ENCODE measurements around the gene RBMS3. TPM values are rescaled to one million over a fixed set of nuclear protein-coding genes. Genes with fewer than 3 reads are reported as not detected.
A peak's percentile ranks its signal among the peaks of the same experiment; 100 is the strongest.

Gene RBMS3
- total and polyA plus RNA-seq, 2 experiments from 2014 or later = 3.2 to 7.4 TPM

DNA sequence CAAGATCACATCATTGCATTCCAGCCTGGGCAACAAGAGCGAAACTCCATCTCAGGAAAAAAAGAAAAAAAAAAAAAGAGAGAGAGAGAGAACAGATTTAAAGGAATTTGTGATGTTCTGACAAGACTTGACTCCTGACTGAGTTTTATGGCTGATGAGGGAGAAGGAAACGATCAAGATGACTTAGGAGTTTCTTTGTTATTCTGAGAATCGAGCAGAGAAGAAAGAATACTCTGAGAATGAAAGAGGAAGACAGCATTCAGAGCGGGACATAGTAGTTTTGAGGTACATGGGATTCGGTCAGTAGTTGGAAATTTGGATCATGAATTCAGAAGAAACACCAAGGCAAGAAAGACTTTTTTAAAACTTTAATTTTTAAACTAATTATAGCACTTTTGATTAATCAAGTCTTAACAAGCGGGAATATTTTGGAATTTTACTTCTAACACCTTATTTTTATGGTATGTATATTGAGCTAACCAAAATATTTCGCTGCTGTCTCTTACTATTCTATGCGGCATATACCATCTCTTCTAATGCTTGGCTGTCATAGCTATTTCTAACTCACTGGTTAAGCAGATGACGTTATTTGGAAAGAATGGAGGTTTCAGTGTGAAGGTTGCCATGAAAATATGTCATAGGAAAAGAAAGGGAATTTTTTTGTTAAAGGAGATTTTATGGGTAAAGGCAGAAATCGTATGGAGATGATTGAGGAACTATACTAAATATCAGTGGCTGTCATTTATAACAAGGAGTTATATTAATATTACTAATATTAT lies 644.1 kb downstream of the RBMS3 start:
- H3K4me2 ChIP-seq = no peak overlapping the region
- H3K4me1 ChIP-seq (ENCODE audit: insufficient read depth) = peaks cover 3% of the 10 kb centered on the region; the same call in 1 of the 2 replicates
- H3K4me3 ChIP-seq = no peak overlapping the region
- H2AFZ ChIP-seq = no peak overlapping the region
- H3K27me3 ChIP-seq (ENCODE audit: insufficient read depth) = no peaks in the 10 kb centered on the region
- no peaks in the 10 kb centered on the region for H4K20me1 ChIP-seq (replicated peaks; ENCODE audit: insufficient read depth)
- Mint-ChIP-seq H3K27me3 (ENCODE audit: insufficient read depth, low read depth, poor library complexity) (no peaks in the 10 kb centered on the region), H3K9me3 (no peaks in the 10 kb centered on the region), H3K27ac (peak overlapping the region; percentile 42; the same call in 1 of the 2 replicates), H3K4me1 (peaks cover 6% of the 10 kb centered on the region), H3K36me3 (ENCODE audit: low read depth) (no peaks in the 10 kb centered on the region), H3K4me3 (no peak overlapping the region)
- TF ChIP-seq ZNF331 (CRISPR knock-in tag; IDR thresholded peaks at IDR 0.05; ENCODE audit: low read depth) (no peak), EZH2 (IDR thresholded peaks at IDR 0.05; ENCODE audit: low read depth, unreplicated experiment) (no peak), EZH2phosphoT487 (IDR thresholded peaks at IDR 0.05; ENCODE audit: unreplicated experiment) (no peak), ZNF114 (CRISPR knock-in tag; IDR thresholded peaks at IDR 0.05) (no peak), POLR2AphosphoS5 (IDR thresholded peaks at IDR 0.05; ENCODE audit: low read depth) (no peak), STAT1 (IDR thresholded peaks at IDR 0.05; ENCODE audit: unreplicated experiment) (no peak), JUNB (IDR thresholded peaks at IDR 0.05; ENCODE audit: unreplicated experiment) (no peak), CREB1 (CRISPR knock-in tag; IDR thresholded peaks at IDR 0.05; ENCODE audit: low read depth) (no peak), NANOG (IDR thresholded peaks at IDR 0.05; ENCODE audit: borderline replicate concordance) (no peak)
- TF ChIP-seq, protein P1, sequence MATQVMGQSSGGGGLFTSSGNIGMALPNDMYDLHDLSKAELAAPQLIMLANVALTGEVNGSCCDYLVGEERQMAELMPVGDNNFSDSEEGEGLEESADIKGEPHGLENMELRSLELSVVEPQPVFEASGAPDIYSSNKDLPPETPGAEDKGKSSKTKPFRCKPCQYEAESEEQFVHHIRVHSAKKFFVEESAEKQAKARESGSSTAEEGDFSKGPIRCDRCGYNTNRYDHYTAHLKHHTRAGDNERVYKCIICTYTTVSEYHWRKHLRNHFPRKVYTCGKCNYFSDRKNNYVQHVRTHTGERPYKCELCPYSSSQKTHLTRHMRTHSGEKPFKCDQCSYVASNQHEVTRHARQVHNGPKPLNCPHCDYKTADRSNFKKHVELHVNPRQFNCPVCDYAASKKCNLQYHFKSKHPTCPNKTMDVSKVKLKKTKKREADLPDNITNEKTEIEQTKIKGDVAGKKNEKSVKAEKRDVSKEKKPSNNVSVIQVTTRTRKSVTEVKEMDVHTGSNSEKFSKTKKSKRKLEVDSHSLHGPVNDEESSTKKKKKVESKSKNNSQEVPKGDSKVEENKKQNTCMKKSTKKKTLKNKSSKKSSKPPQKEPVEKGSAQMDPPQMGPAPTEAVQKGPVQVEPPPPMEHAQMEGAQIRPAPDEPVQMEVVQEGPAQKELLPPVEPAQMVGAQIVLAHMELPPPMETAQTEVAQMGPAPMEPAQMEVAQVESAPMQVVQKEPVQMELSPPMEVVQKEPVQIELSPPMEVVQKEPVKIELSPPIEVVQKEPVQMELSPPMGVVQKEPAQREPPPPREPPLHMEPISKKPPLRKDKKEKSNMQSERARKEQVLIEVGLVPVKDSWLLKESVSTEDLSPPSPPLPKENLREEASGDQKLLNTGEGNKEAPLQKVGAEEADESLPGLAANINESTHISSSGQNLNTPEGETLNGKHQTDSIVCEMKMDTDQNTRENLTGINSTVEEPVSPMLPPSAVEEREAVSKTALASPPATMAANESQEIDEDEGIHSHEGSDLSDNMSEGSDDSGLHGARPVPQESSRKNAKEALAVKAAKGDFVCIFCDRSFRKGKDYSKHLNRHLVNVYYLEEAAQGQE (IDR thresholded peaks at IDR 0.05; ENCODE audit: unreplicated experiment) = no peak
- TF ChIP-seq, protein P2, sequence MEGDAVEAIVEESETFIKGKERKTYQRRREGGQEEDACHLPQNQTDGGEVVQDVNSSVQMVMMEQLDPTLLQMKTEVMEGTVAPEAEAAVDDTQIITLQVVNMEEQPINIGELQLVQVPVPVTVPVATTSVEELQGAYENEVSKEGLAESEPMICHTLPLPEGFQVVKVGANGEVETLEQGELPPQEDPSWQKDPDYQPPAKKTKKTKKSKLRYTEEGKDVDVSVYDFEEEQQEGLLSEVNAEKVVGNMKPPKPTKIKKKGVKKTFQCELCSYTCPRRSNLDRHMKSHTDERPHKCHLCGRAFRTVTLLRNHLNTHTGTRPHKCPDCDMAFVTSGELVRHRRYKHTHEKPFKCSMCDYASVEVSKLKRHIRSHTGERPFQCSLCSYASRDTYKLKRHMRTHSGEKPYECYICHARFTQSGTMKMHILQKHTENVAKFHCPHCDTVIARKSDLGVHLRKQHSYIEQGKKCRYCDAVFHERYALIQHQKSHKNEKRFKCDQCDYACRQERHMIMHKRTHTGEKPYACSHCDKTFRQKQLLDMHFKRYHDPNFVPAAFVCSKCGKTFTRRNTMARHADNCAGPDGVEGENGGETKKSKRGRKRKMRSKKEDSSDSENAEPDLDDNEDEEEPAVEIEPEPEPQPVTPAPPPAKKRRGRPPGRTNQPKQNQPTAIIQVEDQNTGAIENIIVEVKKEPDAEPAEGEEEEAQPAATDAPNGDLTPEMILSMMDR (conservative IDR thresholded peaks at IDR 0.05; ENCODE audit: low read depth in 2 of 2) = no peak
- TF ChIP-seq, protein P3, sequence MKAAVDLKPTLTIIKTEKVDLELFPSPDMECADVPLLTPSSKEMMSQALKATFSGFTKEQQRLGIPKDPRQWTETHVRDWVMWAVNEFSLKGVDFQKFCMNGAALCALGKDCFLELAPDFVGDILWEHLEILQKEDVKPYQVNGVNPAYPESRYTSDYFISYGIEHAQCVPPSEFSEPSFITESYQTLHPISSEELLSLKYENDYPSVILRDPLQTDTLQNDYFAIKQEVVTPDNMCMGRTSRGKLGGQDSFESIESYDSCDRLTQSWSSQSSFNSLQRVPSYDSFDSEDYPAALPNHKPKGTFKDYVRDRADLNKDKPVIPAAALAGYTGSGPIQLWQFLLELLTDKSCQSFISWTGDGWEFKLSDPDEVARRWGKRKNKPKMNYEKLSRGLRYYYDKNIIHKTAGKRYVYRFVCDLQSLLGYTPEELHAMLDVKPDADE (IDR thresholded peaks at IDR 0.05) = no peak
- TF ChIP-seq, protein P4, sequence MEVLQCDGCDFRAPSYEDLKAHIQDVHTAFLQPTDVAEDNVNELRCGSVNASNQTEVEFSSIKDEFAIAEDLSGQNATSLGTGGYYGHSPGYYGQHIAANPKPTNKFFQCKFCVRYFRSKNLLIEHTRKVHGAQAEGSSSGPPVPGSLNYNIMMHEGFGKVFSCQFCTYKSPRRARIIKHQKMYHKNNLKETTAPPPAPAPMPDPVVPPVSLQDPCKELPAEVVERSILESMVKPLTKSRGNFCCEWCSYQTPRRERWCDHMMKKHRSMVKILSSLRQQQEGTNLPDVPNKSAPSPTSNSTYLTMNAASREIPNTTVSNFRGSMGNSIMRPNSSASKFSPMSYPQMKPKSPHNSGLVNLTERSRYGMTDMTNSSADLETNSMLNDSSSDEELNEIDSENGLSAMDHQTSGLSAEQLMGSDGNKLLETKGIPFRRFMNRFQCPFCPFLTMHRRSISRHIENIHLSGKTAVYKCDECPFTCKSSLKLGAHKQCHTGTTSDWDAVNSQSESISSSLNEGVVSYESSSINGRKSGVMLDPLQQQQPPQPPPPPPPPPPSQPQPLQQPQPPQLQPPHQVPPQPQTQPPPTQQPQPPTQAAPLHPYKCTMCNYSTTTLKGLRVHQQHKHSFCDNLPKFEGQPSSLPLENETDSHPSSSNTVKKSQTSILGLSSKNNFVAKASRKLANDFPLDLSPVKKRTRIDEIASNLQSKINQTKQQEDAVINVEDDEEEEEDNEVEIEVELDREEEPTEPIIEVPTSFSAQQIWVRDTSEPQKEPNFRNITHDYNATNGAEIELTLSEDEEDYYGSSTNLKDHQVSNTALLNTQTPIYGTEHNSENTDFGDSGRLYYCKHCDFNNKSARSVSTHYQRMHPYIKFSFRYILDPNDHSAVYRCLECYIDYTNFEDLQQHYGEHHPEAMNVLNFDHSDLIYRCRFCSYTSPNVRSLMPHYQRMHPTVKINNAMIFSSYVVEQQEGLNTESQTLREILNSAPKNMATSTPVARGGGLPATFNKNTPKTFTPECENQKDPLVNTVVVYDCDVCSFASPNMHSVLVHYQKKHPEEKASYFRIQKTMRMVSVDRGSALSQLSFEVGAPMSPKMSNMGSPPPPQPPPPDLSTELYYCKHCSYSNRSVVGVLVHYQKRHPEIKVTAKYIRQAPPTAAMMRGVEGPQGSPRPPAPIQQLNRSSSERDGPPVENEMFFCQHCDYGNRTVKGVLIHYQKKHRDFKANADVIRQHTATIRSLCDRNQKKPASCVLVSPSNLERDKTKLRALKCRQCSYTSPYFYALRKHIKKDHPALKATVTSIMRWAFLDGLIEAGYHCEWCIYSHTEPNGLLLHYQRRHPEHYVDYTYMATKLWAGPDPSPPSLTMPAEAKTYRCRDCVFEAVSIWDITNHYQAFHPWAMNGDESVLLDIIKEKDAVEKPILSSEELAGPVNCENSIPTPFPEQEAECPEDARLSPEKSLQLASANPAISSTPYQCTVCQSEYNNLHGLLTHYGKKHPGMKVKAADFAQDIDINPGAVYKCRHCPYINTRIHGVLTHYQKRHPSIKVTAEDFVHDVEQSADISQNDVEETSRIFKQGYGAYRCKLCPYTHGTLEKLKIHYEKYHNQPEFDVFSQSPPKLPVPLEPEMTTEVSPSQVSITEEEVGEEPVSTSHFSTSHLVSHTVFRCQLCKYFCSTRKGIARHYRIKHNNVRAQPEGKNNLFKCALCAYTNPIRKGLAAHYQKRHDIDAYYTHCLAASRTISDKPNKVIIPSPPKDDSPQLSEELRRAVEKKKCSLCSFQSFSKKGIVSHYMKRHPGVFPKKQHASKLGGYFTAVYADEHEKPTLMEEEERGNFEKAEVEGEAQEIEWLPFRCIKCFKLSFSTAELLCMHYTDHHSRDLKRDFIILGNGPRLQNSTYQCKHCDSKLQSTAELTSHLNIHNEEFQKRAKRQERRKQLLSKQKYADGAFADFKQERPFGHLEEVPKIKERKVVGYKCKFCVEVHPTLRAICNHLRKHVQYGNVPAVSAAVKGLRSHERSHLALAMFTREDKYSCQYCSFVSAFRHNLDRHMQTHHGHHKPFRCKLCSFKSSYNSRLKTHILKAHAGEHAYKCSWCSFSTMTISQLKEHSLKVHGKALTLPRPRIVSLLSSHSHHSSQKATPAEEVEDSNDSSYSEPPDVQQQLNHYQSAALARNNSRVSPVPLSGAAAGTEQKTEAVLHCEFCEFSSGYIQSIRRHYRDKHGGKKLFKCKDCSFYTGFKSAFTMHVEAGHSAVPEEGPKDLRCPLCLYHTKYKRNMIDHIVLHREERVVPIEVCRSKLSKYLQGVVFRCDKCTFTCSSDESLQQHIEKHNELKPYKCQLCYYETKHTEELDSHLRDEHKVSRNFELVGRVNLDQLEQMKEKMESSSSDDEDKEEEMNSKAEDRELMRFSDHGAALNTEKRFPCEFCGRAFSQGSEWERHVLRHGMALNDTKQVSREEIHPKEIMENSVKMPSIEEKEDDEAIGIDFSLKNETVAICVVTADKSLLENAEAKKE (CRISPR knock-in tag; IDR thresholded peaks at IDR 0.05) = no peak
- no peaks in the 10 kb centered on the region for H3K36me3 ChIP-seq (ENCODE audit: insufficient read depth)
- no peak overlapping the region for H3K27ac ChIP-seq (ENCODE audit: low read depth)
- H3K79me2 ChIP-seq (replicated peaks; ENCODE audit: insufficient read depth) = no peaks in the 10 kb centered on the region
- no peaks in the 10 kb centered on the region for H3F3A ChIP-seq (replicated peaks; ENCODE audit: low read depth)
- DNase-seq (ENCODE audit: low spot score) = peak; percentile 12
- no peak for ATAC-seq
- no peaks in the 10 kb centered on the region for H3K9me2 ChIP-seq (ENCODE audit: insufficient read depth)
